Stimulated activated CD8-positive, alpha-beta memory T cell treated with anti-CD3 and anti-CD28 coated beads, Interleukin-7, amount 100 ng/mL, for 4 hours (primary cell): ENCODE data around the gene VKORC1.
"Not testable (repeated sequence)": the region's sequence is repeated elsewhere in the genome, so short reads cannot be mapped to it uniquely, and the experiment has no call there.

Source experiments
- DNase-seq, 2 donors: peaks; one replicate each; pipeline ENCODE4 v3.0.0-alpha.2; 2020; ENCODE audit warnings: low read depth in 2 of 2

VKORC1 gene

GRCh38 chr16:31107465-31107867 is 12.9 kb upstream of the VKORC1 start:
- DNase-seq: no peak

- DNase-seq: no peak
These were observed 12.2 kb upstream of the VKORC1 start for GRCh38 chr16:31106509-31107464.

- peak; percentile 45 to 66 for DNase-seq
These were observed 11.1 kb upstream of the VKORC1 start for GRCh38 chr16:31105677-31106213.

- DNase-seq: not testable (repeated sequence)
These were observed 6.5 kb upstream of the VKORC1 start for GRCh38 chr16:31100876-31101641.

- DNase-seq: no peak
These were observed 5.5 kb upstream of the VKORC1 start for GRCh38 chr16:31099860-31100638.

- no peak for DNase-seq
These were observed 541 bp downstream of the VKORC1 start for GRCh38 chr16:31094088-31094423.

- no peak for DNase-seq
These were observed 1.4 kb downstream of the VKORC1 start for GRCh38 chr16:31093132-31093703.

- no peak for DNase-seq
These were observed 2.3 kb downstream of the VKORC1 start for GRCh38 chr16:31092330-31092729.

GRCh38 chr16:31090540-31090939 is 4.1 kb downstream of the VKORC1 start:
- DNase-seq: no peak

GRCh38 chr16:31089199-31089598 is 5.4 kb downstream of the VKORC1 start:
- DNase-seq: no peak

- no peak for DNase-seq
These were observed 6.0 kb downstream of the VKORC1 start, which contains the start of gene PRSS53 for GRCh38 chr16:31088459-31089183. PRSS53 (minus strand) TSS chr16:31088943; CDS start chr16:31088809, 134 bp downstream.

GRCh38 chr16:31087971-31088370 is 6.6 kb downstream of the VKORC1 start:
- no peak for DNase-seq

GRCh38 chr16:31087481-31087880 is 7.1 kb downstream of the VKORC1 start:
- no peak for DNase-seq

- DNase-seq: no peak
These were observed 8.0 kb downstream of the VKORC1 start for GRCh38 chr16:31086629-31086906.

GRCh38 chr16:31085873-31086628 is 8.5 kb downstream of the VKORC1 start:
- DNase-seq: no peak

- DNase-seq: no peak
These were observed 9.2 kb downstream of the VKORC1 start for GRCh38 chr16:31085411-31085810.

- no peak for DNase-seq
These were observed 9.9 kb downstream of the VKORC1 start for GRCh38 chr16:31084584-31085302.

GRCh38 chr16:31083981-31084380 is 10.6 kb downstream of the VKORC1 start:
- no peak for DNase-seq

GRCh38 chr16:31083556-31083955 is 11.0 kb downstream of the VKORC1 start:
- no peak for DNase-seq
